WTC11 (cell line): Measurements from ENCODE around the gene MTM1.

ENCODE experiments used
- CREM ChIP-seq: sonication (generic); formaldehyde crosslinking; IDR thresholded peaks from 2 replicates; pipeline ENCODE4 v1.8.1; 2022; ENCODE audit warnings: mild to moderate bottlenecking, missing genetic modification reagents, moderate library complexity
- CTCF ChIP-seq: fragments of 200-600 bp; IDR thresholded peaks from 2 replicates; pipeline ENCODE4 v1.8.0; 2022; ENCODE audit warnings: antibody characterized with exemption
- NFYB ChIP-seq: sonication (generic); formaldehyde crosslinking; conservative IDR thresholded peaks from 2 replicates; pipeline ENCODE4 v1.8.0; 2022; ENCODE audit warnings: low read depth, missing genetic modification reagents

GRCh38 chrX:150573702-150574101 is 5.3 kb downstream of the MTM1 start:
- no peak for TF ChIP-seq CTCF
- no peak for TF ChIP-seq CREM (CRISPR knock-in tag)
- TF ChIP-seq NFYB, result no peak
